PC-9 (cell line): ENCODE data around the gene AQP12A.

Experiments
- CTCF ChIP-seq: fragments of 200-600 bp; sonication (generic); conservative IDR thresholded peaks from 2 replicates; pipeline ENCODE4 v1.6.1; 2017; ENCODE audit warnings: mixed run types, antibody characterized with exemption, mild to moderate bottlenecking, moderate library complexity
- EZH2 ChIP-seq: fragments of 200-600 bp; sonication (generic); IDR thresholded peaks from 2 replicates; pipeline ENCODE4 v1.8.0; 2017; ENCODE audit warnings: antibody characterized with exemption, low read depth

- TF ChIP-seq CTCF, result no peak
- TF ChIP-seq EZH2, result no peak
Measured at GRCh38 chr2:240745962-240746361, 54.3 kb downstream of the AQP12A start.
